CD14-positive monocyte (primary cell): ENCODE data around the gene CTNNA2. TPM values are rescaled to one million over a fixed set of nuclear protein-coding genes. Genes with fewer than 3 reads are reported as not detected.

Source experiments
- DNase-seq, 3 donors: peaks; one replicate each; pipeline ENCODE4 v3.0.0-alpha.2; 2011 to 2022
- H2AFZ ChIP-seq: 2 replicates; pipeline ENCODE4 v1.6.0; 2012; ENCODE audit warnings: mild to moderate bottlenecking, low read depth, low read length, inconsistent platforms; ENCODE audit not compliant: insufficient read depth, poor library complexity, severe bottlenecking
- H3K27ac ChIP-seq, 2 donors: 1 replicate in 1 of 2; 2 replicates in 1 of 2; pipeline ENCODE4 v1.5.1; 2012 to 2013; ENCODE audit warnings: low read length in 2 of 2, control low read depth in 1 of 2, inconsistent platforms in 1 of 2, low read depth in 1 of 2, mild to moderate bottlenecking in 1 of 2
- H3K27me3 ChIP-seq, 2 donors: one replicate each; pipeline versions ENCODE4 v1.6.0 to v1.6.1; 2011 to 2013; ENCODE audit warnings: low read length in 2 of 2; ENCODE audit not compliant: control insufficient read depth in 2 of 2, insufficient read depth in 2 of 2
- H3K36me3 ChIP-seq, 2 donors: replicated peaks in 1 of 2; 1 replicate in 1 of 2; 2 replicates in 1 of 2; pipeline versions ENCODE4 v1.5.1 to v1.6.1; 2012 to 2013; ENCODE audit warnings: low read length in 2 of 2, control low read depth in 1 of 2, inconsistent platforms in 1 of 2, mild to moderate bottlenecking in 1 of 2; ENCODE audit not compliant: insufficient read depth in 2 of 2, control insufficient read depth in 1 of 2
- H3K4me1 ChIP-seq, 2 donors: 1 replicate in 1 of 2; 2 replicates in 1 of 2; pipeline versions ENCODE4 v1.5.1 to v1.6.1; 2012 to 2013; ENCODE audit warnings: low read length in 2 of 2, control low read depth in 1 of 2, inconsistent platforms in 1 of 2, mild to moderate bottlenecking in 1 of 2, moderate library complexity in 1 of 2; ENCODE audit not compliant: insufficient read depth in 2 of 2, control insufficient read depth in 1 of 2
- H3K4me2 ChIP-seq: replicated peaks from 2 replicates; pipeline ENCODE3; 2012; ENCODE audit warnings: low read length, moderate library complexity, mild to moderate bottlenecking; ENCODE audit not compliant: poor library complexity, severe bottlenecking; ENCODE audit errors: extremely low read depth
- H3K4me3 ChIP-seq, 3 experiments: fragments of 200-600 bp in 1 of 3; sonication (generic) in 1 of 3; replicated peaks in 1 of 3; 1 replicate in 2 of 3; 2 replicates in 1 of 3; pipeline ENCODE4 v1.5.1; 2011 to 2013; ENCODE audit warnings: low read length in 3 of 3, mild to moderate bottlenecking in 3 of 3, control low read depth in 2 of 3, low read depth in 2 of 3, inconsistent platforms in 1 of 3, moderate library complexity in 1 of 3
- H3K79me2 ChIP-seq: 2 replicates; pipeline ENCODE4 v1.6.0; 2012; ENCODE audit warnings: mild to moderate bottlenecking, control low read depth, inconsistent platforms, low read length, moderate library complexity; ENCODE audit not compliant: insufficient read depth
- H3K9ac ChIP-seq: 2 replicates; pipeline ENCODE4 v1.6.0; 2017; ENCODE audit warnings: low read length, mild to moderate bottlenecking; ENCODE audit not compliant: insufficient read depth, poor library complexity, severe bottlenecking
- H3K9me3 ChIP-seq, 2 donors: replicated peaks in 1 of 2; 1 replicate in 1 of 2; 2 replicates in 1 of 2; pipeline versions ENCODE4 v1.5.1 to v1.6.1; 2012 to 2013; ENCODE audit warnings: low read length in 2 of 2, control low read depth in 1 of 2; ENCODE audit not compliant: control insufficient read depth in 1 of 2, insufficient read depth in 1 of 2
- H4K20me1 ChIP-seq: 2 replicates; pipeline ENCODE4 v1.6.0; 2012; ENCODE audit warnings: mild to moderate bottlenecking, low read length, control low read depth, moderate library complexity; ENCODE audit not compliant: insufficient read depth
- H3K27ac Mint-ChIP-seq, 7 donors: one replicate each; pipeline ENCODE4 v1.8.0; 2020; ENCODE audit warnings: mild to moderate bottlenecking in 7 of 7, mixed read lengths in 7 of 7, moderate library complexity in 6 of 7, inconsistent platforms in 2 of 7
- H3K27me3 Mint-ChIP-seq, 3 donors: one replicate each; pipeline ENCODE4 v1.8.0; 2021 to 2022; ENCODE audit warnings: low read depth in 3 of 3, mild to moderate bottlenecking in 3 of 3, mixed read lengths in 3 of 3, moderate library complexity in 3 of 3, inconsistent platforms in 1 of 3
- H3K36me3 Mint-ChIP-seq, 2 donors: one replicate each; pipeline ENCODE4 v1.8.0; 2020; ENCODE audit warnings: mixed read lengths in 2 of 2, inconsistent platforms in 1 of 2, mild to moderate bottlenecking in 1 of 2
- H3K4me1 Mint-ChIP-seq: one replicate; pipeline ENCODE4 v1.8.0; 2020; ENCODE audit warnings: mild to moderate bottlenecking, mixed read lengths
- H3K4me3 Mint-ChIP-seq, 2 donors: one replicate each; pipeline ENCODE4 v1.8.0; 2020; ENCODE audit warnings: mild to moderate bottlenecking in 2 of 2, mixed read lengths in 2 of 2, moderate library complexity in 1 of 2
- H3K9me3 Mint-ChIP-seq, 7 donors: one replicate each; pipeline ENCODE4 v1.8.0; 2020 to 2022; ENCODE audit warnings: mixed read lengths in 7 of 7, mild to moderate bottlenecking in 6 of 7, moderate library complexity in 6 of 7, inconsistent platforms in 2 of 7
- CTCF ChIP-seq: fragments of 200-600 bp; IDR thresholded peaks from one replicate; pipeline ENCODE4 v1.8.0; 2022; ENCODE audit warnings: antibody characterized with exemption, mild to moderate bottlenecking
- WGBS: methylation state at CpG from one replicate; pipeline ENCODE4 v1.1.5; 2013; ENCODE audit warnings: missing lambda C conversion rate; ENCODE audit not compliant: insufficient coverage; 5-methylcytosine and 5-hydroxymethylcytosine counted together
- intact Hi-C, 2 donors: fragments of 100-400 bp; cut with micrococcal nuclease; formaldehyde crosslinking; loops; one replicate each; pipeline versions ENCODE4 v1.15.0 to v1.15.1; 2023
- polyA plus RNA-seq, 3 donors: library from polyadenylated mRNA; depleted of rRNA in 1 of 3; unstranded in 2 of 3; stranded (reverse) in 1 of 3; fragments of 300-500 nt in 2 of 3; fragments of >200 nt in 1 of 3; fragmentation: Illumina TruSeq in 2 of 3; gene quantifications; 1 replicate in 2 of 3; 2 replicates in 1 of 3; pipeline ENCODE4 v1.2.3, GENCODE V29; 2012 to 2021

Gene CTNNA2
- polyA plus RNA-seq, 3 donors, result not detected

GRCh38 chr2:79554899-79555298, 42.0 kb downstream of the CTNNA2 start:
- Mint-ChIP-seq H3K27ac (no peak overlapping the region), H3K27me3 (no peaks in the 10 kb centered on the region), H3K36me3 (no peaks in the 10 kb centered on the region), H3K4me3 (no peak overlapping the region), H3K4me1 (no peaks in the 10 kb centered on the region), H3K9me3 (peaks cover 0 to 18% (median 11%) of the 10 kb centered on the region in 7 donors)
- no peak overlapping the region for H3K27ac ChIP-seq
- no peak overlapping the region for H3K4me2 ChIP-seq
- H3K36me3 ChIP-seq, result no peaks in the 10 kb centered on the region
- no peak overlapping the region for H3K9ac ChIP-seq
- intact Hi-C loops, result no loop called here
- TF ChIP-seq CTCF, result no peak
- H4K20me1 ChIP-seq, result no peaks in the 10 kb centered on the region
- DNase-seq, result no peak
- peaks cover 16 to 29% of the 10 kb centered on the region in 2 donors for H3K9me3 ChIP-seq
- H3K4me3 ChIP-seq, result no peak overlapping the region
- no peak overlapping the region for H2AFZ ChIP-seq
- H3K4me1 ChIP-seq, result no peaks in the 10 kb centered on the region
- no peaks in the 10 kb centered on the region for H3K79me2 ChIP-seq
- H3K27me3 ChIP-seq, result no peaks in the 10 kb centered on the region

- no peak overlapping the region for H3K4me3 Mint-ChIP-seq
- Histone ChIP-seq H3K27me3 (no peaks in the 10 kb centered on the region), H3K4me2 (no peak overlapping the region), H2AFZ (no peak overlapping the region), H3K36me3 (no peaks in the 10 kb centered on the region), H3K9ac (no peak overlapping the region), H3K4me3 (no peak overlapping the region), H3K4me1 (no peaks in the 10 kb centered on the region), H4K20me1 (no peaks in the 10 kb centered on the region), H3K27ac (no peak overlapping the region), H3K79me2 (no peaks in the 10 kb centered on the region), H3K9me3 (peaks cover 0 to 2% of the 10 kb centered on the region in 2 donors)
- intact Hi-C loops, result no loop called here
- DNase-seq, result no peak
- no peak for TF ChIP-seq CTCF
- no peaks in the 10 kb centered on the region for H3K36me3 Mint-ChIP-seq
- H3K27me3 Mint-ChIP-seq, result peaks cover 0 to 1% (median 0%) of the 10 kb centered on the region in 3 donors
- WGBS, result no CpG with 5 or more reads among the region's 6 CpGs
- no peak overlapping the region for H3K27ac Mint-ChIP-seq
- H3K4me1 Mint-ChIP-seq, result no peaks in the 10 kb centered on the region
- H3K9me3 Mint-ChIP-seq, result peaks cover 0 to 4% (median 2%) of the 10 kb centered on the region in 7 donors
These were observed 51.2 kb downstream of the CTNNA2 start for GRCh38 chr2:79564065-79564464.
